ENCODE measurements around the gene CHST9.
"Not testable (repeated sequence)": the region's sequence is repeated elsewhere in the genome, so short reads cannot be mapped to it uniquely, and the experiment has no call there.

Gene CHST9

DNA sequence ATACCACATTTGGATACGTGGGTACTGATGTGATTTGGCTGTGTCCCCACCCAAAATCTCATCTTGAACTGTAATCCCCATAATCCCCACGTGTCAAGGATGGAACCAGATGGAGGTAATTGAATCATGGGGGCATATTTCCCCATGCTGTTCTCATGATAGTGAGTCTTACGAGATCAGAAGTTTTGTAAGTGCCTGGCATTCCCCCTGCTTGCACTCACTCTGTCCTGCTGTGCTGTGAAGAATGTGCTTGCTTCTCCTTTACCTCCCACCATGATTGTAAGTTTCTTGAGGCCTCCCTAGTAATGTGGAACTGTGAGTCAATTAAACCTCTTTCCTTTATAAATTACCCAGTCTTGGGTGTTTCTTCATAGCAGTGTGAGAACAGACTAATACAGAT is 70.3 kb downstream of the CHST9 start:
- H3K4me3 Mint-ChIP-seq = no peak overlapping the region
- H3K36me3 Mint-ChIP-seq (ENCODE audit: insufficient read depth) = peaks cover 2% of the 10 kb centered on the region
- ATAC-seq (replicated peaks; ENCODE audit: extremely low read depth, poor library complexity, severe bottlenecking) (no peak), DNase-seq (ENCODE audit: low spot score in 2 of 2) (no peak)
- no peaks in the 10 kb centered on the region for H3K4me1 Mint-ChIP-seq
- no peak overlapping the region for H3K27ac Mint-ChIP-seq (ENCODE audit: low read depth)
- peaks cover 11% of the 10 kb centered on the region for H3K9me3 Mint-ChIP-seq
- no peaks in the 10 kb centered on the region for H3K27me3 Mint-ChIP-seq

DNA sequence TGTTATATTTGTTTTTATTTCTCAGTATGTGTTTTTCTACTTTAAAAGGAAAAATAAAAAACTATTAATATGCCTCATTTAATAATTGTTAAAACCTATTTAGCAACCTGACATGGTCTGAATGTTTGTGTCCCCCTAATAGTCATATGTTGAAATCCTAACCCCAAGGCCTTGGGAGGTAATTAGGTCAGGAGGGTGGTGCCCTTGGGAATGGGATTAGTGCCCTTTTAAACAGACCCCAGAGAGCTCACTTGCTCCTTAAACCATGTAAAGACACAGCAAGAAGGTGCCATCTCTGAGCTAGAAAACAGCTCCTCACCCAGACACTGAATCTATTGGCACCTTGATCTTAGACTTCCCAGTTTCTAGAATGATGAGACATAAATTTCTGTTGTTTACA is 71.8 kb downstream of the CHST9 start:
- DNase-seq (ENCODE audit: low spot score in 2 of 2) = no peak
- Mint-ChIP-seq H3K27me3 (no peaks in the 10 kb centered on the region), H3K9me3 (peaks cover 15% of the 10 kb centered on the region), H3K4me1 (no peaks in the 10 kb centered on the region), H3K4me3 (no peak overlapping the region), H3K36me3 (ENCODE audit: insufficient read depth) (peaks cover 2% of the 10 kb centered on the region), H3K27ac (ENCODE audit: low read depth) (no peak overlapping the region)
- ATAC-seq (replicated peaks; ENCODE audit: extremely low read depth, poor library complexity, severe bottlenecking) = no peak

DNA sequence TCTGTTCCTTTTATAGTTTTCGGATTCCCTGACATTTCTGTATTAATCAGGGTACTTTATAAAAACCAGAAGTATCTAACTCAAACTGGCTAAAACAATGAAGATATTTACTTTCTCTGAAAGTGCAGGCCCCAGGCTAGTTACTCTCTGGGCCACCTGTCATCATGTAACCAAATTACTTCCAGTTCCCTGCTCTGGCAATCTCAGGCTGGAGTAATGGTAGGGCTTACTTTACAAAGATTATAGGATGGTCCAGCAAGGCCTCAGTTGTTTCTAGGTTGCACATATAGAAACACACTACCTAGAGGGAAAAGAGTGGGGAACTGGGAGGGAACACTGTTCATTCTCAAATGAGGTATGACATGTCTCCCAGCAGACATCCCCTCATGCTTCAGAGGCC is 74.8 kb downstream of the CHST9 start:
- ATAC-seq (replicated peaks; ENCODE audit: extremely low read depth, poor library complexity, severe bottlenecking) = no peak

DNA sequence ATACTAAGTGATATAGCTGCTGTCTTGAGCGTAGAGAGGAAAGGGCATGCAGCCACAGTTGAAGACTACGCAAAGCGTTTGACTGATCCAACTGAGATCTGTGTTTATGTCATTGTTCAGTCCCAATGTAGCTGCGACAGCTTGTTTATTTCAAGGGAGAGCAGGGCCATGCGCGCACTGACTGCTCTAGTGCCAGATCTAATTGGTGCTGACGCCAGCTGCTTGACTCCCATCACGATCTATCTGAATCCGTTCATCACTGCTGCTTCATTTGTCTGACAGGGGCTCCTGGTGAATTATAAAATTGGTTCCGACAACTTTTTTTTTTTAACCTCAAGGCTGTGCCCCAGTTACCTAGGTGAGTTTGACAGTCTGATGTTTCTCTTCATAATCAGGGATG is 75.7 kb downstream of the CHST9 start:
- DNase-seq (ENCODE audit: low spot score in 2 of 2) = no peak
- Mint-ChIP-seq H3K4me3 (no peak overlapping the region), H3K27ac (ENCODE audit: low read depth) (no peak overlapping the region), H3K9me3 (peaks cover 14% of the 10 kb centered on the region), H3K27me3 (no peaks in the 10 kb centered on the region), H3K36me3 (ENCODE audit: insufficient read depth) (no peaks in the 10 kb centered on the region), H3K4me1 (no peaks in the 10 kb centered on the region)
- ATAC-seq (replicated peaks; ENCODE audit: extremely low read depth, poor library complexity, severe bottlenecking) = no peak

More for the DNA sequence above, 74.8 kb downstream of the CHST9 start:
- H3K4me3 Mint-ChIP-seq = no peak overlapping the region
- no peaks in the 10 kb centered on the region for H3K27me3 Mint-ChIP-seq
- peaks cover 14% of the 10 kb centered on the region for H3K9me3 Mint-ChIP-seq
- H3K27ac Mint-ChIP-seq (ENCODE audit: low read depth) = no peak overlapping the region
- H3K36me3 Mint-ChIP-seq (ENCODE audit: insufficient read depth) = peaks cover 2% of the 10 kb centered on the region
- no peak for DNase-seq (ENCODE audit: low spot score in 2 of 2)
- H3K4me1 Mint-ChIP-seq = no peaks in the 10 kb centered on the region

GRCh38 chr18:27108842-27109241 is 76.3 kb downstream of the CHST9 start:
- Mint-ChIP-seq H3K27me3 (no peaks in the 10 kb centered on the region), H3K36me3 (ENCODE audit: insufficient read depth) (no peaks in the 10 kb centered on the region), H3K27ac (ENCODE audit: low read depth) (no peak overlapping the region), H3K4me3 (no peak overlapping the region), H3K9me3 (peaks cover 14% of the 10 kb centered on the region), H3K4me1 (no peaks in the 10 kb centered on the region)
- DNase-seq (ENCODE audit: low spot score in 2 of 2) (no peak), ATAC-seq (replicated peaks; ENCODE audit: extremely low read depth, poor library complexity, severe bottlenecking) (no peak)

- Mint-ChIP-seq H3K27me3 (no peaks in the 10 kb centered on the region), H3K36me3 (ENCODE audit: insufficient read depth) (no peaks in the 10 kb centered on the region), H3K4me1 (no peaks in the 10 kb centered on the region), H3K27ac (ENCODE audit: low read depth) (no peak overlapping the region), H3K9me3 (peaks cover 13% of the 10 kb centered on the region), H3K4me3 (no peak overlapping the region)
- DNase-seq (ENCODE audit: low spot score in 2 of 2) (no peak), ATAC-seq (replicated peaks; ENCODE audit: extremely low read depth, poor library complexity, severe bottlenecking) (no peak)
These were observed 80.4 kb downstream of the CHST9 start for GRCh38 chr18:27104743-27105142.

- Mint-ChIP-seq H3K4me1 (no peaks in the 10 kb centered on the region), H3K27ac (ENCODE audit: low read depth) (no peak overlapping the region), H3K36me3 (ENCODE audit: insufficient read depth) (no peaks in the 10 kb centered on the region), H3K9me3 (peaks cover 15% of the 10 kb centered on the region), H3K4me3 (no peak overlapping the region), H3K27me3 (no peaks in the 10 kb centered on the region)
- ATAC-seq (replicated peaks; ENCODE audit: extremely low read depth, poor library complexity, severe bottlenecking) = no peak
- no peak for DNase-seq (ENCODE audit: low spot score in 2 of 2)
These were observed 90.5 kb downstream of the CHST9 start for GRCh38 chr18:27094621-27095020.

DNA sequence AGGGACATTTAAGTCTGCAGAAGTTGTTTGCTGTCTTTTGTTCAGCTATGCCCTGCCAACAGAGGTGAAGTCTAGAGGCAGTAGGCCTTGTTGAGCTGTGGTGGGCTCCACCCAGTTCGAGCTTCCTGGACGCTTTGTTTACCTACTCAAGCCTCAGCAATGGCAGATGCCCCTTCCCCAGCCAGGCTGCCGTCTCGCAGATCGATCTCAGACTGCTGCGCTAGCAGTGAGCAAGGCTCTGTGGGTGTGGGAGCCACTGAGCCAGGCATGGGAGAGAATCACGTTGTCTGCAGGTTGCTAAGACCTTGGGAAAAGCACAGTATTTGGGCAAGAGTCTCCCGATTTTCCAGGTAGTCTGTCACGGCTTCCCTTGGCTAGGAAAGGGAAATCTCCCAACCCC is 91.8 kb downstream of the CHST9 start:
- not testable (repeated sequence) for ATAC-seq (replicated peaks; ENCODE audit: extremely low read depth, poor library complexity, severe bottlenecking); H3K27me3 Mint-ChIP-seq; H3K4me1 Mint-ChIP-seq; DNase-seq (ENCODE audit: low spot score in 2 of 2); H3K4me3 Mint-ChIP-seq; H3K27ac Mint-ChIP-seq (ENCODE audit: low read depth); H3K9me3 Mint-ChIP-seq; H3K36me3 Mint-ChIP-seq (ENCODE audit: insufficient read depth)

DNA sequence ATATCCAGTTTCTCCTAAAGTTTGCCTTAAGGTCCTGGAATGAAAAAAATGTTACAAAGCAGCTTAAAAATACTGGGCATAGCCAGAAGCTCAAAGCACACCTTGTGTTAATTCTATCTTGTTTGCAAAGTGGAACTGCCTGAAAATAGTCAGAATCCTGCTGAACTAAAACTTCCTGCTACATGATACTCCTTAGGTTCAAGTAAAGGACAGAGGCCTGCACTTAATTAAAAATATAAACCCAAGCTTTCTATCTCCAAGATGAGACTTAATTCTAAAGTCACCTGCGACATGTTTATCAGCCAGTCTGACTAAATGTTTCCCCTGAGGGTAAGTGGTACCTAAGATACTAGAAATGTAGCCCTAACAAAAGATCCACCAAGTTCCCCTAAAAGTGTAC is 103.4 kb downstream of the CHST9 start:
- Mint-ChIP-seq H3K4me1 (no peaks in the 10 kb centered on the region), H3K27ac (ENCODE audit: low read depth) (no peak overlapping the region), H3K4me3 (no peak overlapping the region), H3K36me3 (ENCODE audit: insufficient read depth) (no peaks in the 10 kb centered on the region), H3K27me3 (no peaks in the 10 kb centered on the region), H3K9me3 (peaks cover 20% of the 10 kb centered on the region)
- no peak for ATAC-seq (replicated peaks; ENCODE audit: extremely low read depth, poor library complexity, severe bottlenecking)
- no peak for DNase-seq (ENCODE audit: low spot score in 2 of 2)

DNA sequence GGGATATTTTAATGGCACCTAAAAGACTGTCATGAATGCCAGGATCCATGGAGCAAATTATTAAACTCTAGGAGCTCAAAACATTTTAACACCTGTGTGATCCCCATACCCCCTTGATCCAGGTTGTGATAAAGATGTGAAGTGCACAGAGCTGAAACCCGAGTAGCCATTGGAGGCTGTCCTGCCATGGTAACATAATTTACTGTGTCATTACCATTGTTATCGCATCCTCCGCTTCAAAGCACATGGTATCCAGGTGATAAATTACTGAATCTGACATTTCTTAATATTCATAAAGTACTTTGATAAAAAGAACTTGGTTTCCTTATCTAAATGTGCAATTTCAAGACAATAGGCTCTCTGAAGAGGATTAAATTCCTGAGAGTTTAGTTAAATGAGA is 109.3 kb downstream of the CHST9 start:
- H3K27me3 Mint-ChIP-seq = no peaks in the 10 kb centered on the region
- DNase-seq (ENCODE audit: low spot score in 2 of 2) (no peak), ATAC-seq (replicated peaks; ENCODE audit: extremely low read depth, poor library complexity, severe bottlenecking) (no peak)
- no peak overlapping the region for H3K4me3 Mint-ChIP-seq
- peaks cover 12% of the 10 kb centered on the region for H3K9me3 Mint-ChIP-seq
- no peaks in the 10 kb centered on the region for H3K4me1 Mint-ChIP-seq
- H3K36me3 Mint-ChIP-seq (ENCODE audit: insufficient read depth) = no peaks in the 10 kb centered on the region
- no peak overlapping the region for H3K27ac Mint-ChIP-seq (ENCODE audit: low read depth)

GRCh38 chr18:27073404-27073830 is 111.7 kb downstream of the CHST9 start:
- Mint-ChIP-seq H3K4me3 (no peak overlapping the region), H3K27ac (ENCODE audit: low read depth) (no peak overlapping the region), H3K36me3 (ENCODE audit: insufficient read depth) (no peaks in the 10 kb centered on the region), H3K27me3 (no peaks in the 10 kb centered on the region), H3K4me1 (no peaks in the 10 kb centered on the region), H3K9me3 (peaks cover 6% of the 10 kb centered on the region)
- DNase-seq (ENCODE audit: low spot score in 2 of 2) (no peak), ATAC-seq (replicated peaks; ENCODE audit: extremely low read depth, poor library complexity, severe bottlenecking) (no peak)

DNA sequence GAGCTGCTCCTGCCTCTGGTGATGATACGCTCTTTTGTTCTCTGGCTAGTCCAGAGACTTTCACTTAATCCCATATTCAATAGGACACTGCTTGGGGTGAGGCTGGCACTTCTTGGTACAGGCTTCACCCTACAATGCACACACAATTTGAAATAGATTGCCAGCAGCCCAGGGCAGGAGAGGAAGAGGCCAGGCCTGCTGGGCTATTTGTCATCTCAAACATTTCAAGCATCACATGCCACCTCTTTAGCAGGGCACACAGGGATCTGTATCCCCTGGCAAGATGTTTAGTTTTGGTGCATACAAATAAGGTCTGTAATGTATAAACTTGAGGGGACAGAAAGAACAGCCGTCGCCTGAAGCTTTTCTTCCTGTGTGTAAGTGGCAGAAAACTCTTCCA is 120.4 kb downstream of the CHST9 start:
- Mint-ChIP-seq H3K36me3 (ENCODE audit: insufficient read depth) (no peaks in the 10 kb centered on the region), H3K4me3 (no peak overlapping the region), H3K27me3 (no peaks in the 10 kb centered on the region), H3K9me3 (peaks cover 12% of the 10 kb centered on the region), H3K27ac (ENCODE audit: low read depth) (no peak overlapping the region), H3K4me1 (no peaks in the 10 kb centered on the region)
- DNase-seq (ENCODE audit: low spot score in 2 of 2) (no peak), ATAC-seq (replicated peaks; ENCODE audit: extremely low read depth, poor library complexity, severe bottlenecking) (no peak)

DNA sequence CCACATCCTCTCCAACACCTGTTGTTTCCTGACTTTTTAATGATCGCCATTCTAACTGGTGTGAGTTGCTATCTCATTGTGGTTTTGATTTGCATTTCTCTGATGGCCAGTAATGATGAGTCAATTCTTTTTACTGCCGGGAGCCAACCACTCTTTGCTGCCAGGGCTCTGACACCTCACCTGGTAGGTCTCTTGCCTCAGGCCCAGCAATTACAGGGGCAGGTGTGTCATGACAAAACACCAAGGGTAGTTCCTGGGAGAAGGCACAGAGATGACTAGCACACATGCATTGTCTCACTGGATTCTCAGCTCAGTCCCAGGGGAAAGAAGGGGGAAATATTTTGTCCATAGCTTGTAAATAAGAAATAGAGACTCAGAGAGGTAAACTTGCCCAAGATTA is 122.3 kb downstream of the CHST9 start:
- no peaks in the 10 kb centered on the region for H3K27me3 Mint-ChIP-seq
- H3K9me3 Mint-ChIP-seq = peaks cover 12% of the 10 kb centered on the region
- ATAC-seq (replicated peaks; ENCODE audit: extremely low read depth, poor library complexity, severe bottlenecking) (no peak), DNase-seq (ENCODE audit: low spot score in 2 of 2) (no peak)
- no peaks in the 10 kb centered on the region for H3K4me1 Mint-ChIP-seq
- no peak overlapping the region for H3K4me3 Mint-ChIP-seq
- H3K27ac Mint-ChIP-seq (ENCODE audit: low read depth) = no peak overlapping the region
- no peaks in the 10 kb centered on the region for H3K36me3 Mint-ChIP-seq (ENCODE audit: insufficient read depth)

DNA sequence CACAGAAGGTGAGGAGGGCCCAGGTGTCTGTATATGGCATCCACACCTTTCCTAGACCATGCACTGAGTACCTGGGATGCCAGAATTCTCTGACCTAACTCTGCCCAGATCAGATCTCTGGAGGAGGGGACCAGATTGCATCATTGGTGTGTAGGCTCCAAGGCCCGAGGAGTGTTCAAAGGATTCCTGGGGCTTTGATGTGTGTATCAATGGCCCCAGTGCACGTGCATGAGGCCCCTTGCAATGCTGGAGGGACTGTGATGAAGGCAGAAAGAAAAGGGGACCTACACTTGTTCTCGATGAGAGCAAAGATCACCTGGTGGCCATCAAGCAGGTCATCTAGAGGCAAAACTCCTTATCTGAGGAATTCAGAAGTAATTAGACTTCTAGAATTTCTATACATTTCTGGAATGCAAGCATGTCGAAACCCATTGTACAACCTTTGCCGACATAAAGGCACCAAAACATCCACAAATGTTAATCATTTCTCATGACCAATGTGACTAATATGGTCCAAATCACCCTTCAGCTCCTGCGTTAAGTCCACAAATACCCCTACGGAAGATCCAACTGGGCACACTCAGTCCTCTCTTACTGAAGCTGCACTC is 123.5 kb downstream of the CHST9 start:
- Mint-ChIP-seq H3K36me3 (ENCODE audit: insufficient read depth) (no peaks in the 10 kb centered on the region), H3K4me3 (no peak overlapping the region)

More for the DNA sequence above, 123.5 kb downstream of the CHST9 start:
- no peak overlapping the region for H3K27ac Mint-ChIP-seq (ENCODE audit: low read depth)
- H3K27me3 Mint-ChIP-seq = no peaks in the 10 kb centered on the region
- DNase-seq (ENCODE audit: low spot score in 2 of 2) (no peak), ATAC-seq (replicated peaks; ENCODE audit: extremely low read depth, poor library complexity, severe bottlenecking) (no peak)
- H3K9me3 Mint-ChIP-seq = peaks cover 17% of the 10 kb centered on the region
- no peaks in the 10 kb centered on the region for H3K4me1 Mint-ChIP-seq

All from central memory CD8-positive, alpha-beta T cell (primary cell).